ENCODE data around the gene MPST. TPM values are rescaled to one million over a fixed set of nuclear protein-coding genes. Genes with fewer than 3 reads are reported as not detected.

MPST gene
- polyA plus RNA-seq, 1 donor from 2014 or later = 56.0 TPM

- Histone ChIP-seq H2AFZ (ENCODE audit: low read depth, low read length) (no peak overlapping the region), H3K4me3 (ENCODE audit: low read length) (peak overlapping the region; percentile 59), H4K20me1 (ENCODE audit: insufficient read depth) (no peaks in the 10 kb centered on the region), H3K27me3 (ENCODE audit: insufficient read depth, low read depth, low read length) (no peaks in the 10 kb centered on the region), H3K9me2 (ENCODE audit: insufficient read depth, low read length) (no peaks in the 10 kb centered on the region), H3K9me3 (ENCODE audit: low read length) (no peaks in the 10 kb centered on the region), H3K79me2 (replicated peaks; ENCODE audit: insufficient read depth, low read length) (no peaks in the 10 kb centered on the region), H3K9ac (ENCODE audit: low read length) (peak overlapping the region; percentile 46), H3K4me2 (ENCODE audit: low read length) (peak overlapping the region; percentile 93), H3K27ac (ENCODE audit: low read length) (no peak overlapping the region), H3F3A (ENCODE audit: insufficient read depth, low read length, poor library complexity, severe bottlenecking) (no peaks in the 10 kb centered on the region), H3K36me3 (ENCODE audit: insufficient read depth, low read length) (no peaks in the 10 kb centered on the region)
- TF ChIP-seq SMC3 (conservative IDR thresholded peaks at IDR 0.05; ENCODE audit: poor library complexity) = peak; percentile 85
- TF ChIP-seq TAF1 (IDR thresholded peaks at IDR 0.05; ENCODE audit: low read depth) = no peak
- TF ChIP-seq RAD21 (conservative IDR thresholded peaks at IDR 0.05) = peak; percentile 92
- peak; percentile 97 for TF ChIP-seq CTCF (IDR thresholded peaks at IDR 0.05; ENCODE audit: poor library complexity, severe bottlenecking)
- TF ChIP-seq EZH2 (IDR thresholded peaks at IDR 0.05; ENCODE audit: borderline replicate concordance, insufficient read depth, low read length, poor library complexity, severe bottlenecking) = no peak
These were observed 41.4 kb upstream of the MPST start for GRCh38 chr22:36977947-36978660.

- H3K4me3 ChIP-seq (ENCODE audit: low read length) = no peak overlapping the region
- H3K27me3 ChIP-seq (ENCODE audit: insufficient read depth, low read depth, low read length) = no peaks in the 10 kb centered on the region
- no peak overlapping the region for H3K9ac ChIP-seq (ENCODE audit: low read length)
- no peaks in the 10 kb centered on the region for H3K9me3 ChIP-seq (ENCODE audit: low read length)
- no peak overlapping the region for H3K27ac ChIP-seq (ENCODE audit: low read length)
- no peak overlapping the region for H2AFZ ChIP-seq (ENCODE audit: low read depth, low read length)
- no peak overlapping the region for H3K4me2 ChIP-seq (ENCODE audit: low read length)
- no peaks in the 10 kb centered on the region for H3K79me2 ChIP-seq (replicated peaks; ENCODE audit: insufficient read depth, low read length)
- TF ChIP-seq SMC3 (conservative IDR thresholded peaks at IDR 0.05; ENCODE audit: poor library complexity) = no peak
- TF ChIP-seq RAD21 (conservative IDR thresholded peaks at IDR 0.05) = no peak
- no peak for TF ChIP-seq TAF1 (IDR thresholded peaks at IDR 0.05; ENCODE audit: low read depth)
- no peak for TF ChIP-seq MXI1 (conservative IDR thresholded peaks at IDR 0.05; ENCODE audit: poor library complexity, severe bottlenecking)
- no peak for TF ChIP-seq EP300 (conservative IDR thresholded peaks at IDR 0.05; ENCODE audit: poor library complexity, severe bottlenecking)
- no peak for TF ChIP-seq POLR2AphosphoS5 (IDR thresholded peaks at IDR 0.05)
- TF ChIP-seq CTCF (IDR thresholded peaks at IDR 0.05; ENCODE audit: poor library complexity, severe bottlenecking) = no peak
- TF ChIP-seq REST (IDR thresholded peaks at IDR 0.05; ENCODE audit: borderline replicate concordance) = no peak
- TF ChIP-seq EZH2 (IDR thresholded peaks at IDR 0.05; ENCODE audit: borderline replicate concordance, insufficient read depth, low read length, poor library complexity, severe bottlenecking) = no peak
- no peaks in the 10 kb centered on the region for H4K20me1 ChIP-seq (ENCODE audit: insufficient read depth)
- no peaks in the 10 kb centered on the region for H3K36me3 ChIP-seq (ENCODE audit: insufficient read depth, low read length)
- no peaks in the 10 kb centered on the region for H3F3A ChIP-seq (ENCODE audit: insufficient read depth, low read length, poor library complexity, severe bottlenecking)
- no peaks in the 10 kb centered on the region for H3K9me2 ChIP-seq (ENCODE audit: insufficient read depth, low read length)
These were observed 40.3 kb upstream of the MPST start for GRCh38 chr22:36979016-36979910.
